Tibial nerve (tissue), 4 donors: Measurements from ENCODE around the gene PDZD4. TPM values are rescaled to one million over a fixed set of nuclear protein-coding genes. Genes with fewer than 3 reads are reported as not detected.

Experiments
- DNase-seq, 2 donors: peaks; one replicate each; pipeline ENCODE4 v3.0.0-alpha.2; 2019; ENCODE audit warnings: low spot score in 2 of 2
- H3K27ac ChIP-seq, 4 donors: fragments of 200-600 bp; sonication (generic) in 3 of 4; one replicate each; pipeline ENCODE4 v1.5.1; 2017 to 2019; ENCODE audit warnings: mild to moderate bottlenecking in 1 of 4
- H3K27me3 ChIP-seq, 2 donors: fragments of 200-600 bp; sonication (generic) in 1 of 2; one replicate each; pipeline versions ENCODE4 v1.5.1 to v1.6.0; 2017 to 2019
- H3K36me3 ChIP-seq, 3 donors: fragments of 200-600 bp; sonication (generic); one replicate each; pipeline ENCODE4 v1.5.1; 2018 to 2019
- H3K4me1 ChIP-seq, 4 donors: fragments of 200-600 bp; sonication (generic) in 3 of 4; one replicate each; pipeline ENCODE4 v1.5.1; 2017 to 2019
- H3K4me3 ChIP-seq, 4 donors: fragments of 200-600 bp; sonication (generic) in 3 of 4; one replicate each; pipeline ENCODE4 v1.5.1; 2017 to 2019; ENCODE audit warnings: mild to moderate bottlenecking in 1 of 4, moderate library complexity in 1 of 4
- H3K9me3 ChIP-seq, 4 donors: fragments of 200-600 bp; sonication (generic) in 3 of 4; one replicate each; pipeline ENCODE4 v1.5.1; 2017 to 2019
- EP300 ChIP-seq, 2 donors: sonication (generic); formaldehyde crosslinking; IDR thresholded peaks; one replicate each; pipeline ENCODE4 v1.6.1; 2017; ENCODE audit warnings: antibody characterized with exemption in 2 of 2, mild to moderate bottlenecking in 1 of 2
- POLR2A ChIP-seq, 2 donors: fragments of 450-650 bp; IDR thresholded peaks; one replicate each; pipeline ENCODE4 v1.6.1; 2017; ENCODE audit warnings: antibody characterized with exemption in 2 of 2, mild to moderate bottlenecking in 2 of 2, moderate library complexity in 2 of 2
- WGBS, 2 donors: methylation state at CpG; one replicate each; pipeline ENCODE4 v1.1.5; 2018; 5-methylcytosine and 5-hydroxymethylcytosine counted together
- total RNA-seq, 4 donors: library from RNA; depleted of rRNA; stranded (reverse); fragments of >200 nt; gene quantifications; one replicate each; pipeline ENCODE4 v1.1.0, GENCODE V29; 2016
- TF ChIP-seq, protein P1 (sequence below), 5 experiments: fragments of 200-600 bp in 3 of 5; fragments of 450-650 bp in 2 of 5; sonication (generic) in 3 of 5; IDR thresholded peaks; one replicate each; pipeline ENCODE4 v1.5.1; 2016 to 2019; ENCODE audit warnings: antibody characterized with exemption in 5 of 5, mild to moderate bottlenecking in 3 of 5, moderate library complexity in 2 of 5

Gene PDZD4
- total RNA-seq, 4 donors from 2014 or later: 19.9 to 24.6 (median 21.2) TPM

DNA sequence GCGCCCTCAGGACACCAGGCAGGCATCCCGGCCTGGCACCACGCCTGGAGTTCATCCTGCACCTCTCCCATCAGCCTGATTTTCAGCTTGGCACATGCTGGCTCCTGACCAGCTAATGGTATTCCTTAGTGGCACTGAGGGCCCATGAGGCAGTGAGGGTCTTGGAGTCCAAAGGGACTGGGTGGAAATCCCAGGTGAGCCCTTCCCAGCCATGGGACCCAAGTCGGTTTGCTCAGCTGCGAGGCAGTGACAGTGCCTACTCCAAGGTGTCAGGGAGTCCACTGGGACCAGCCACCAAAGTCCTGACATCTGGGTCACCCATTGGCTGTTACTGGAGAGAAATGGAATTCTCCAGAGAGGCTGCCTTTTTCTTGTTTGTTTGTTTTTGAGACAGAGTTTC is 31.0 kb downstream of the PDZD4 start:
- DNase-seq: no peak
- no peak overlapping the region for H3K4me3 ChIP-seq
- 82 to 100% methylated on average over 1 to 5 of the region's 5 CpGs for WGBS, 2 donors
- peaks cover 0 to 36% (median 0%) of the 10 kb centered on the region in 3 donors for H3K36me3 ChIP-seq
- H3K4me1 ChIP-seq: peaks cover 0 to 14% (median 3%) of the 10 kb centered on the region in 4 donors
- H3K27ac ChIP-seq: no peak overlapping the region
- no peaks in the 10 kb centered on the region for H3K9me3 ChIP-seq
- TF ChIP-seq POLR2A (IDR thresholded peaks at IDR 0.05): no peak
- no peak for TF ChIP-seq EP300 (IDR thresholded peaks at IDR 0.05)
- TF ChIP-seq, protein P1, sequence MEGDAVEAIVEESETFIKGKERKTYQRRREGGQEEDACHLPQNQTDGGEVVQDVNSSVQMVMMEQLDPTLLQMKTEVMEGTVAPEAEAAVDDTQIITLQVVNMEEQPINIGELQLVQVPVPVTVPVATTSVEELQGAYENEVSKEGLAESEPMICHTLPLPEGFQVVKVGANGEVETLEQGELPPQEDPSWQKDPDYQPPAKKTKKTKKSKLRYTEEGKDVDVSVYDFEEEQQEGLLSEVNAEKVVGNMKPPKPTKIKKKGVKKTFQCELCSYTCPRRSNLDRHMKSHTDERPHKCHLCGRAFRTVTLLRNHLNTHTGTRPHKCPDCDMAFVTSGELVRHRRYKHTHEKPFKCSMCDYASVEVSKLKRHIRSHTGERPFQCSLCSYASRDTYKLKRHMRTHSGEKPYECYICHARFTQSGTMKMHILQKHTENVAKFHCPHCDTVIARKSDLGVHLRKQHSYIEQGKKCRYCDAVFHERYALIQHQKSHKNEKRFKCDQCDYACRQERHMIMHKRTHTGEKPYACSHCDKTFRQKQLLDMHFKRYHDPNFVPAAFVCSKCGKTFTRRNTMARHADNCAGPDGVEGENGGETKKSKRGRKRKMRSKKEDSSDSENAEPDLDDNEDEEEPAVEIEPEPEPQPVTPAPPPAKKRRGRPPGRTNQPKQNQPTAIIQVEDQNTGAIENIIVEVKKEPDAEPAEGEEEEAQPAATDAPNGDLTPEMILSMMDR (IDR thresholded peaks at IDR 0.05): no peak
- H3K27me3 ChIP-seq: no peaks in the 10 kb centered on the region

DNA sequence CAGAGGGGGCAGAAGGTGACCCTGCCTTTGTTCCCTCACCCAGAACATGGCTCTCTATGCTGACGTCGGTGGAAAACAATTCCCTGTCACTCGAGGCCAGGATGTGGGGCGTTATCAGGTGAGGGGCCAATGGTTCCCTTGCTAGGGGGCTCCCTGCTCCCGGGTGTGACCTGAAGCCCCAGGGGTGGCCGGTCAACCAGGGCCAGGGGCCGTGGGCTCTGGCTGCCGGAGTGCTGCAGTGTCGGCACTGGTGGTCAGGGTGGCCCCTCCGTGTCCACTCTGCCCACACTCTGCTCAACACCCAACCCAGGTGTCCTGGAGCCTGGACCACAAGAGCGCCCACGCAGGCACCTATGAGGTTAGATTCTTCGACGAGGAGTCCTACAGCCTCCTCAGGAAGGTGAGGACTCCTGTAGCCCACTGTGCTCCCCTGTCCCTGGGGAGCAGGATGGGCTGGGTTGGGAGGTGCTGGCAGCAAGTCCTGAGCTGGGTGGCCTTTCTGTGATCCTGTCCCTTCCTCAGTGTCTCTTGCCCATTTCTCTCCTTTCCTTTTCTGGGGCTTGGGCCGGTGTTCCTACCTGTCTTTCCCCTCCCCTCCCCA is 32.8 kb downstream of the PDZD4 start:
- Histone ChIP-seq H3K9me3 (no peaks in the 10 kb centered on the region), H3K4me3 (no peak overlapping the region), H3K4me1 (peaks cover 0 to 24% (median 3%) of the 10 kb centered on the region in 4 donors), H3K27ac (no peak overlapping the region), H3K36me3 (peaks cover 0 to 28% (median 0%) of the 10 kb centered on the region in 3 donors), H3K27me3 (no peaks in the 10 kb centered on the region)
- TF ChIP-seq POLR2A (IDR thresholded peaks at IDR 0.05): no peak
- TF ChIP-seq, protein P1 (IDR thresholded peaks at IDR 0.05): no peak
- no peak for TF ChIP-seq EP300 (IDR thresholded peaks at IDR 0.05)
- WGBS, 2 donors: 91% methylated on average over 15 of the region's 15 CpGs; no CpG with 5 or more reads in 1 of the 2 donors
- DNase-seq: no peak

DNA sequence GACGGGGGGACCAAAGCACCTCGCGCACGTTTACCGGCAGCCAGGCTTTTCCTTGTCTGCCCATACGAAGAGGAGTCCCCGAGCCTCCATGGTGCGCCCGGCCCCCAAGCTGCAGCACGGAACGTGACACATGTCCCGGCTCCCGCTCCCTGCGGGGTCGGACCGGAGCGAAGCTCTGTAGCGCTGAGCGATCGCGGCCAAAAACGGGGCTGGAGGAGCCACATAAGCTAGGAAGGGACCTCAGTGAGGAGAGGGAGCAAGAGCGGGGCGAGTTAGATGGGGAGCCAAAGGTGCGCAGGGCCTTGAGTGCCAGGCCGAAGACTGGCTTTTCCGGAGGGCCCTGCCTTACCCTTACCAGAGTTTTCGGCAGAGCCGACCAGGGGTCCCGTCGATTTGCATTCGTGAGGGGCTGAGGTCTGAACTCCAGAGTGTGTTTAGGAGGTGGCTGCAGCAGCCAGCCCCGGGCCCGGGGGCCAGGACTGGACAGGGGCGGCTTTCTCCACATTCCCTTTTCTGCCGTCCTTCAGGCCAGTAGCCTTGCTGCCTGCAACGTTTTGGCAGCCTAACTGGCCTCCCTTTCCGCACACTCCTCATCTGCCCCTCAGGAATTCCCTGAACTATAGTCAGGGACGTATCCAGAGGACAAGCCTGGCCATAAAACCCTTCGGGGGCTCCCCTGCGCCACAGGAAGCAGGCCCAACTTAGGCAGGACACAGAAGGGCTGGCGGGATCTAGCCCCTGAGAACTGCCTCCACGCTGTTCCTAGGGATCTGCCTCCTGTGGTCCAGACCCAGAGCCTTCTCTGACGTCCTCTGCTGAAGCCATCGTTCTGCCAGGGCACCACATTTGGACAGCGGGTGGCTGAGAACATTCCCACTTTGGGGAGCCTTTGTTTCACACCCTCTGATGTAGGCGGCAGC is 35.2 kb downstream of the PDZD4 start:
- H3K36me3 ChIP-seq: peaks cover 0 to 29% (median 0%) of the 10 kb centered on the region in 3 donors
- H3K9me3 ChIP-seq: no peaks in the 10 kb centered on the region
- peak overlapping the region; percentile 78 to 95 (median 88) for H3K27ac ChIP-seq
- peaks cover 0 to 32% (median 3%) of the 10 kb centered on the region in 4 donors for H3K4me1 ChIP-seq
- DNase-seq: no peak
- peak overlapping the region; percentile 57 to 73 (median 66) for H3K4me3 ChIP-seq
- no peaks in the 10 kb centered on the region for H3K27me3 ChIP-seq
- WGBS, 2 donors: 4 to 43% methylated on average over 23 to 47 of the region's 47 CpGs
- TF ChIP-seq, protein P1 (IDR thresholded peaks at IDR 0.05): no peak
- TF ChIP-seq EP300 (IDR thresholded peaks at IDR 0.05) (no peak), POLR2A (IDR thresholded peaks at IDR 0.05) (no peak)

DNA sequence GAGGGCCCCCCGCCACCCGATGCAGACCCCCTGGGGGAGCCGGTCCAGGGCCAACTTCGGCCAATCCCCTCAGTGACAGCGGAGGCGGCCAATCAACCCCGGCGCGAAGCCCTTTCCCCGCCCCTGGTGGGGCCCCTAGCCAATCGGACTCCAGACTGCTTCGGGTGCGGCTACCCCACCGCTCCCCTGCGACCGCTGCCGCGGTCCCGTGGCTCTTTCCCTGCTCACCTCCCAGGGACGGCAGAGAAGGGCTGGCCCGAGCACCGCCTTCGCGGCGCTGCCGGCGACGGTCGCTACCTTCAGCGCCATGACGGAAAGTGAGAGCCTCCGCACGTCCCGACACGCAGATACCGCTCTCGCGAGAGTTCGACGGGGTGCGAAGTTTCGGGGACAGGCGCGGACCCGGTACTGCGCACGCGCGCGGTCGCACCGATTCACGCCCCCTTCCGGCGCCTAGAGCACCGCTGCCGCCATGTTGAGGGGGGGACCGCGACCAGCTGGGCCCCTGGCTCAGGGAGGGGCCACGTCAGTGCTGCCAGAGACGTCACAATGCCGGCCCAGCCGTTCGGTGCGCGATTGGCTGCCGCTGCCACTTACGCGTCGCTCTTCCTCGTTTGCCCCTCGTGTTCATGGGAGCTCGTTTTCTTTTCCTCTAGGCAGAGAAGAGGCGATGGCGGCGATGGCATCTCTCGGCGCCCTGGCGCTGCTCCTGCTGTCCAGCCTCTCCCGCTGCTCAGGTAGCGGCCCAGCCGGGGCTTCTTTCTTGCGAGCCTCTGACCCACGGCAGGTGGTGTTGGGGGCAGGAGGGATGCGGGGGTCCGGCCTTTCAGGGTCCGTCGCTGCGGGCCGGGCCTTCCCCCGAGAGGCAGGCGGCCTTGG is 36.1 kb downstream of the PDZD4 start, which contains the start of the genes IDH3G and SSR4:
IDH3G (minus strand) TSS at position 358 of the 879 bp plus-strand sequence; CDS start at position 309, 49 bp downstream.
SSR4 (plus strand) TSS at position 651 of the 879 bp plus-strand sequence; CDS start at position 671, 20 bp downstream.
- no peaks in the 10 kb centered on the region for H3K27me3 ChIP-seq
- 0 to 43% methylated on average over 13 to 88 of the region's 92 CpGs for WGBS, 2 donors
- H3K9me3 ChIP-seq: no peaks in the 10 kb centered on the region
- peaks cover 0 to 36% (median 0%) of the 10 kb centered on the region in 3 donors for H3K36me3 ChIP-seq
- peak; percentile 85 to 87 for DNase-seq
- TF ChIP-seq POLR2A (IDR thresholded peaks at IDR 0.05): peak in 1 of 2 donors; percentile 50
- TF ChIP-seq, protein P1 (IDR thresholded peaks at IDR 0.05): peak in 2 of 5 experiments; percentile 27 to 45
- TF ChIP-seq EP300 (IDR thresholded peaks at IDR 0.05): peak; percentile 66 to 82
- H3K27ac ChIP-seq: peak within 1 kb of the TSS; percentile 82 to 95 (median 94)
- peak within 1 kb of the TSS; percentile 57 to 73 (median 66) for H3K4me3 ChIP-seq
- H3K4me1 ChIP-seq: peaks cover 0 to 32% (median 3%) of the 10 kb centered on the region in 4 donors
